HEK293 (cell line): Measurements from ENCODE around the gene GM2A.

Source experiments
- KLF16 ChIP-seq: fragments of 450-650 bp; formaldehyde crosslinking; IDR thresholded peaks from 2 replicates; pipeline ENCODE4 v1.5.1; 2017; ENCODE audit warnings: missing biosample characterization, missing genetic modification characterization
- REPIN1 ChIP-seq: fragments of 450-650 bp; formaldehyde crosslinking; IDR thresholded peaks from 2 replicates; pipeline ENCODE4 v1.5.1; 2017; ENCODE audit warnings: missing biosample characterization, missing genetic modification characterization, low read depth
- SETDB1 ChIP-seq: IDR thresholded peaks from one replicate; pipeline ENCODE4 v1.6.1; 2017; ENCODE audit warnings: mild to moderate bottlenecking, low read length, moderate library complexity, mixed read lengths; ENCODE audit not compliant: insufficient read length
- TCF7L2 ChIP-seq: IDR thresholded peaks from 2 replicates; pipeline ENCODE4 v1.6.1; 2011; ENCODE audit warnings: low read depth, mild to moderate bottlenecking, inconsistent platforms, low read length, moderate library complexity, borderline replicate concordance
- YY1 ChIP-seq: fragments of 450-650 bp; formaldehyde crosslinking; IDR thresholded peaks from 2 replicates; pipeline ENCODE4 v1.5.1; 2018; ENCODE audit warnings: missing biosample characterization, missing genetic modification characterization
- ZBTB17 ChIP-seq: fragments of 450-650 bp; formaldehyde crosslinking; IDR thresholded peaks from 2 replicates; pipeline ENCODE4 v1.5.1; 2016; ENCODE audit warnings: missing biosample characterization, missing genetic modification characterization
- ZBTB21 ChIP-seq: fragments of 450-650 bp; formaldehyde crosslinking; IDR thresholded peaks from 2 replicates; pipeline ENCODE4 v1.5.1; 2017; ENCODE audit warnings: missing biosample characterization, missing genetic modification characterization
- ZNF114 ChIP-seq: fragments of 450-650 bp; formaldehyde crosslinking; IDR thresholded peaks from 2 replicates; pipeline ENCODE4 v1.5.0; 2017; ENCODE audit warnings: missing biosample characterization, missing genetic modification characterization
- ZNF214 ChIP-seq: fragments of 450-650 bp; formaldehyde crosslinking; IDR thresholded peaks from 2 replicates; pipeline ENCODE4 v1.5.1; 2017; ENCODE audit warnings: missing biosample characterization, mild to moderate bottlenecking, missing genetic modification characterization, borderline replicate concordance
- ZNF274 ChIP-seq, 2 experiments: fragments of 200-500 bp in 1 of 2; fragments of 450-650 bp in 1 of 2; sonication (Bioruptor generic) in 1 of 2; formaldehyde crosslinking in 1 of 2; IDR thresholded peaks; 2 replicates each; pipeline versions ENCODE4 v1.5.1 to v1.6.1; 2014 to 2016; ENCODE audit warnings: borderline replicate concordance in 1 of 2, inconsistent platforms in 1 of 2, low read length in 1 of 2, missing biosample characterization in 1 of 2, missing genetic modification characterization in 1 of 2
- ZNF747 ChIP-seq: fragments of 450-650 bp; formaldehyde crosslinking; IDR thresholded peaks from 2 replicates; pipeline ENCODE4 v1.5.1; 2016; ENCODE audit warnings: missing biosample characterization, missing genetic modification characterization
- TF ChIP-seq, protein P1 (sequence below): fragments of 450-650 bp; formaldehyde crosslinking; IDR thresholded peaks from 2 replicates; pipeline ENCODE4 v1.5.1; 2016; ENCODE audit warnings: missing biosample characterization, missing genetic modification characterization
- TF ChIP-seq, protein P2 (sequence below): fragments of 450-650 bp; formaldehyde crosslinking; IDR thresholded peaks from 2 replicates; pipeline ENCODE4 v1.5.1; 2016; ENCODE audit warnings: missing biosample characterization, missing genetic modification characterization
- TF ChIP-seq, protein P3 (sequence below): fragments of 450-650 bp; formaldehyde crosslinking; IDR thresholded peaks from 2 replicates; pipeline ENCODE4 v1.5.1; 2016; ENCODE audit warnings: missing biosample characterization, missing genetic modification characterization

DNA sequence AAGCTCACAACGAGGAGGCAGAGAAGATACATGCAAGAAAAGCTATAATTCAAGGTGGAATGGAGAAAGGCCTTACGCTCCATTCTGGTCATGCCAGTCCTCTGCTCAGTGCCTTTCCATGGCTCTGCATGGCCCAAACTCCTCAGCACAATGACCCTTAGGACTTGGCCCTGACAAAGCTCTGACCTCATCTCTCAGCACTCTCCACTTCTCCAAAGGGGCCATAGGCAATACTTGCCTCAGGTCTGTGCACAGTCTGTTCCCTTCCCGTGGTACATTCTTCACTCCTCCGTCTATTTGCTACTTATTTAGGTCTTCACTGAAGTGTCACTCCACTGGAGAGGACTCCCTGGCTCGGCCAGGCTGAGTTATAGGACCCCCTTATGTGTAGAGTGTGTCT is 25.9 kb downstream of the GM2A start:
- TF ChIP-seq, protein P1, sequence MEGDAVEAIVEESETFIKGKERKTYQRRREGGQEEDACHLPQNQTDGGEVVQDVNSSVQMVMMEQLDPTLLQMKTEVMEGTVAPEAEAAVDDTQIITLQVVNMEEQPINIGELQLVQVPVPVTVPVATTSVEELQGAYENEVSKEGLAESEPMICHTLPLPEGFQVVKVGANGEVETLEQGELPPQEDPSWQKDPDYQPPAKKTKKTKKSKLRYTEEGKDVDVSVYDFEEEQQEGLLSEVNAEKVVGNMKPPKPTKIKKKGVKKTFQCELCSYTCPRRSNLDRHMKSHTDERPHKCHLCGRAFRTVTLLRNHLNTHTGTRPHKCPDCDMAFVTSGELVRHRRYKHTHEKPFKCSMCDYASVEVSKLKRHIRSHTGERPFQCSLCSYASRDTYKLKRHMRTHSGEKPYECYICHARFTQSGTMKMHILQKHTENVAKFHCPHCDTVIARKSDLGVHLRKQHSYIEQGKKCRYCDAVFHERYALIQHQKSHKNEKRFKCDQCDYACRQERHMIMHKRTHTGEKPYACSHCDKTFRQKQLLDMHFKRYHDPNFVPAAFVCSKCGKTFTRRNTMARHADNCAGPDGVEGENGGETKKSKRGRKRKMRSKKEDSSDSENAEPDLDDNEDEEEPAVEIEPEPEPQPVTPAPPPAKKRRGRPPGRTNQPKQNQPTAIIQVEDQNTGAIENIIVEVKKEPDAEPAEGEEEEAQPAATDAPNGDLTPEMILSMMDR (tag by site-specific recombination): no peak
- TF ChIP-seq ZNF274 (IDR thresholded peaks at IDR 0.05; ENCODE audit: low read length): no peak
- no peak for TF ChIP-seq ZNF274 (tag by site-specific recombination; IDR thresholded peaks at IDR 0.05; ENCODE audit: borderline replicate concordance)
- TF ChIP-seq ZNF114 (tag by site-specific recombination): no peak
- TF ChIP-seq KLF16 (tag by site-specific recombination): no peak
- no peak for TF ChIP-seq TCF7L2
- TF ChIP-seq SETDB1: no peak
- no peak for TF ChIP-seq ZNF214
- TF ChIP-seq, protein P2, sequence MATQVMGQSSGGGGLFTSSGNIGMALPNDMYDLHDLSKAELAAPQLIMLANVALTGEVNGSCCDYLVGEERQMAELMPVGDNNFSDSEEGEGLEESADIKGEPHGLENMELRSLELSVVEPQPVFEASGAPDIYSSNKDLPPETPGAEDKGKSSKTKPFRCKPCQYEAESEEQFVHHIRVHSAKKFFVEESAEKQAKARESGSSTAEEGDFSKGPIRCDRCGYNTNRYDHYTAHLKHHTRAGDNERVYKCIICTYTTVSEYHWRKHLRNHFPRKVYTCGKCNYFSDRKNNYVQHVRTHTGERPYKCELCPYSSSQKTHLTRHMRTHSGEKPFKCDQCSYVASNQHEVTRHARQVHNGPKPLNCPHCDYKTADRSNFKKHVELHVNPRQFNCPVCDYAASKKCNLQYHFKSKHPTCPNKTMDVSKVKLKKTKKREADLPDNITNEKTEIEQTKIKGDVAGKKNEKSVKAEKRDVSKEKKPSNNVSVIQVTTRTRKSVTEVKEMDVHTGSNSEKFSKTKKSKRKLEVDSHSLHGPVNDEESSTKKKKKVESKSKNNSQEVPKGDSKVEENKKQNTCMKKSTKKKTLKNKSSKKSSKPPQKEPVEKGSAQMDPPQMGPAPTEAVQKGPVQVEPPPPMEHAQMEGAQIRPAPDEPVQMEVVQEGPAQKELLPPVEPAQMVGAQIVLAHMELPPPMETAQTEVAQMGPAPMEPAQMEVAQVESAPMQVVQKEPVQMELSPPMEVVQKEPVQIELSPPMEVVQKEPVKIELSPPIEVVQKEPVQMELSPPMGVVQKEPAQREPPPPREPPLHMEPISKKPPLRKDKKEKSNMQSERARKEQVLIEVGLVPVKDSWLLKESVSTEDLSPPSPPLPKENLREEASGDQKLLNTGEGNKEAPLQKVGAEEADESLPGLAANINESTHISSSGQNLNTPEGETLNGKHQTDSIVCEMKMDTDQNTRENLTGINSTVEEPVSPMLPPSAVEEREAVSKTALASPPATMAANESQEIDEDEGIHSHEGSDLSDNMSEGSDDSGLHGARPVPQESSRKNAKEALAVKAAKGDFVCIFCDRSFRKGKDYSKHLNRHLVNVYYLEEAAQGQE (tag by site-specific recombination): no peak
- no peak for TF ChIP-seq ZNF747 (tag by site-specific recombination)
- no peak for TF ChIP-seq REPIN1
- no peak for TF ChIP-seq YY1 (tag by site-specific recombination)
- no peak for TF ChIP-seq ZBTB21 (tag by site-specific recombination)
- no peak for TF ChIP-seq ZBTB17
- TF ChIP-seq, protein P3, sequence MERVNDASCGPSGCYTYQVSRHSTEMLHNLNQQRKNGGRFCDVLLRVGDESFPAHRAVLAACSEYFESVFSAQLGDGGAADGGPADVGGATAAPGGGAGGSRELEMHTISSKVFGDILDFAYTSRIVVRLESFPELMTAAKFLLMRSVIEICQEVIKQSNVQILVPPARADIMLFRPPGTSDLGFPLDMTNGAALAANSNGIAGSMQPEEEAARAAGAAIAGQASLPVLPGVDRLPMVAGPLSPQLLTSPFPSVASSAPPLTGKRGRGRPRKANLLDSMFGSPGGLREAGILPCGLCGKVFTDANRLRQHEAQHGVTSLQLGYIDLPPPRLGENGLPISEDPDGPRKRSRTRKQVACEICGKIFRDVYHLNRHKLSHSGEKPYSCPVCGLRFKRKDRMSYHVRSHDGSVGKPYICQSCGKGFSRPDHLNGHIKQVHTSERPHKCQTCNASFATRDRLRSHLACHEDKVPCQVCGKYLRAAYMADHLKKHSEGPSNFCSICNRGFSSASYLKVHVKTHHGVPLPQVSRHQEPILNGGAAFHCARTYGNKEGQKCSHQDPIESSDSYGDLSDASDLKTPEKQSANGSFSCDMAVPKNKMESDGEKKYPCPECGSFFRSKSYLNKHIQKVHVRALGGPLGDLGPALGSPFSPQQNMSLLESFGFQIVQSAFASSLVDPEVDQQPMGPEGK (tag by site-specific recombination): no peak
